Stimulated activated CD4-positive, alpha-beta T cell treated with anti-CD3 and anti-CD28 coated beads, Interleukin-12 subunit alpha, Interleukin-12 subunit beta, amount 100 ng/mL, for 48 hours (primary cell): ENCODE results near the gene USP37.
"Not testable (repeated sequence)": the region's sequence is repeated elsewhere in the genome, so short reads cannot be mapped to it uniquely, and the experiment has no call there.

Source experiments
- DNase-seq, 3 donors: peaks; one replicate each; pipeline ENCODE4 v3.0.0-alpha.2; 2020; ENCODE audit warnings: low read depth in 2 of 3, low spot score in 1 of 3

The USP37 gene

GRCh38 chr2:218554225-218554624, 13.9 kb downstream of the USP37 start:
- DNase-seq, result not testable (repeated sequence)

GRCh38 chr2:218547978-218548377, 20.2 kb downstream of the USP37 start:
- DNase-seq, result no peak

DNA sequence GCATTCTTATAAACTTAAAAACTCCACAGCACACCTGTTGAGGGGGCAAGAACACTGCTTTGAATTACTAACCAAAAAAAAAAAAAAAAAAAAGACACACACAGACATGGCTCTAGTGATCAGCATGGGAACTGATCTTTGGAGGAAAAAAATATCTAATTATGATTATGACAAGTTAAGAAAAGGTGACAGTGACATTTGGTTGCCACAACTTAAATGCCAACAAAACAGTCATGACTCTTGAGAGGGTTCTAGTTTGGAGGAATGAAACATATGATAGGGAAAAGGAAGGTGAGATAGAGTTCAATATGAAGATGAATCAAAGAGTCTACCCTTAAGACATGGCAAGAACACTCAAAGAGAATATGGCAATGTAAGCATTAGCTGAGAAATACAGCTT, 20.6 kb downstream of the USP37 start:
- no peak for DNase-seq

- no peak for DNase-seq
Observed at GRCh38 chr2:218546012-218546411, 22.1 kb downstream of the USP37 start.

- no peak for DNase-seq
Observed at GRCh38 chr2:218540015-218540414, 28.1 kb downstream of the USP37 start.

GRCh38 chr2:218536804-218537494, 31.2 kb downstream of the USP37 start:
- DNase-seq, result no peak

DNA sequence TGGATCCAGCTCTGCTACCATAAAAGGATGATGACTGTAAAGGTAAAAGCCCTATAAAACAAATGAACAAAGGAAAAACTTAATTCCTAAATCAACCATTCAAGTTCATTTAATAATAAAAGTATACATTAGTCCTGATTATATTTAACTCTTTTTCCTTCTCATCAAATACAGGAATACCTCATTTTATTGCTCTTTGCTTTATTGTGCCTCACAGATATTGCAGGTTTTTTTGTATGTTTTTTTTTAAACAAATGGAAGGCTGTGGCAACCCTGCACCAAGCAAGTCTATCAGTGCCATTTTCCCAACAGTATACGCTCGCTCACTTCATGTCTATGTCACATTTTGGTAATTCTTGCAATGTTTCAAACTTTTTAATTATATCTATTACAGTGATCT, 38.2 kb downstream of the USP37 start:
- no peak for DNase-seq

DNA sequence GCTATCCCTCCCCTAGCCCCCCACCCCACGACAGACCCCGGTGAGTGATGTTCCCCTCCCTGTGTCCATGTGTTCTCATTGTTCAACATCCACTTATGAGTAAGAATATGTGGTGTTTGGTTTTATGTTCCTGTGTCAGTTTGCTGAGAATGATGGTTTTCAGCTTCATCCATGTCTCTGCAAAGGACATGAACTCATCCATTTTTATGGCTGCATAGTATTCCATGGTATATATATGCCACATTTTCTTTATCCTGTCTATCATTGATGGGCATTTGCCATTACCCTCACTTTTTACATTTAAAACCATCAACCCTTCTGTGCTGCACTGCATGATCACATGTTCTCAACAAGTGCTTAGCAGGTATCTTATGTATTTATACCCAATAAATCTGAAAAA, 39.7 kb downstream of the USP37 start:
- not testable (repeated sequence) for DNase-seq

DNA sequence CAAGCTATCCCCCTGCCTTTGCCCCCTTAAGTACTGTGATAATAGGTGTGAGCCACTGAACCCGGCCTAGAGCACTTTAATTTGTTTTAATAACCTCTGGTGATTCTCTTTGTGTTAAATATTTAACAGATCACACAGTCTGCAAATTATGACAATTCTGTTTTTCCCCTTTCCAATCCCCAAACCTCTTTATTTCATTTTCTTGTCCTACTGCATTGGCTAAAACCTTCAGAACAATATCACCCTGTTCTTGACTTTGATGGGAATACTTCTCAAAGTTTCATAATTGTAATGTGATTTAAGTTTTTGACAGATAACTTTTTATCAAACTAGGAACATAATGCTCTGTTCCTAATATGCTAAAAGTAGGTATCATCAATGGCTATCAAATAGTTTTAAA, 44.5 kb downstream of the USP37 start:
- no peak for DNase-seq

DNA sequence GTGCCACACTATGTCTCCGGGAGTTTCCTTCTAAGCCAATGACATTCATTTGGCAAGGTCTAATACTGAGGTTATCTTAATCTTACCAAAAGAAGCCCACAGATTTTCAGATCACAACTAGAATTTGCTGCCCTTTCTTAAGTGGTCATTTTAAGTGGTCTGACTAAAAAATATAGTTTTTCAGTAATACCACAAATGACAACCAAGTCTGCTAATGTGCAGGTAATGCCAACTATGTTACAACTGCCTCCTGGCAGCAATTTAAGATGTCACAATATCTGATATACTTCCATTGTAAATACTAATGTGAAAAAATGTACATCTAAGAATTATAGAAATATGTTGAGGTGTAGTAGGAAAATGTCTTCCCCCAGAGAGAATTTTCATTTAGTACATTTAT, 49.3 kb downstream of the USP37 start:
- no peak for DNase-seq

- no peak for DNase-seq
Observed at GRCh38 chr2:218517434-218518206, 50.5 kb downstream of the USP37 start.

- no peak for DNase-seq
Observed at GRCh38 chr2:218516614-218517013, 51.5 kb downstream of the USP37 start.

- no peak for DNase-seq
Observed at GRCh38 chr2:218513676-218514075, 54.5 kb downstream of the USP37 start.

DNA sequence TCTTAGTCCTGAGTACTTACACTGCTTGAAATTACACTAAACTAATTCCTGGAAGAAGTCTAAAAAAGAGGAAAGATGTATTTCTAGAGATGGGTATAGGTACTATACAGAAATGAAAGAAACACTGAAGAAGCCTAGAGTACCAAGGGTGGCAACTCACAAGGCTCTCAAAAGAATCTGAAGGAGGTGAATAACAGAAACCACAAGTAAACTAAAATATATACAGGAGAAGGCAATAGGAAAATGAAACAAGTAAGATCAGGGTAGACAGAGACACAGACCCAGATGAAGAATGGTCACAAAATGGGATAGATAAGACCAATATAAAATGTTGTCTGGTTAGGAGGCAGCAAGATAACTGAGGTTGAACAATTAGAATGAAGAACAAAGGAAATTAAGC, 59.9 kb downstream of the USP37 start:
- no peak for DNase-seq

- no peak for DNase-seq
Observed at GRCh38 chr2:218505754-218506371, 62.3 kb downstream of the USP37 start.

DNA sequence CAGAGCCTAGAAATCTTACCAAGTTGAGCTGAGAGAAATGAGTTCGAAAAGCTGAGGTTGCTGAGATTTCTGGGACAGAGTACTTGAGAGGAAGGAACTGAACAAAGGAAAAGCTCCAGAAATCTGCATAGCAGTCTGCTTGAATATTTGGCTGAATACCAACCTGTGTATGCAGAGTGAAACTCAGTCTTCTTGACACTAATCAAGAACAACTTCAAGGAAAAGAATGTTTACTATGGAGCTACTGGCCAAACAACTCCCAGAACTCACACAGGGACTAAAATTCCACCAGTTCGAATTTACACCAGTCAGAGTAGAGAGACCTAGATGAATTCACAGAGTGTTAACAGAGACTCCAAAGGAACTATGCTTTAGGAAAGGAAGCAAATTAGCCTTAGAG, 66.5 kb downstream of the USP37 start:
- DNase-seq, result no peak

- DNase-seq, result no peak
Observed at GRCh38 chr2:218500501-218501060, 67.6 kb downstream of the USP37 start.

DNA sequence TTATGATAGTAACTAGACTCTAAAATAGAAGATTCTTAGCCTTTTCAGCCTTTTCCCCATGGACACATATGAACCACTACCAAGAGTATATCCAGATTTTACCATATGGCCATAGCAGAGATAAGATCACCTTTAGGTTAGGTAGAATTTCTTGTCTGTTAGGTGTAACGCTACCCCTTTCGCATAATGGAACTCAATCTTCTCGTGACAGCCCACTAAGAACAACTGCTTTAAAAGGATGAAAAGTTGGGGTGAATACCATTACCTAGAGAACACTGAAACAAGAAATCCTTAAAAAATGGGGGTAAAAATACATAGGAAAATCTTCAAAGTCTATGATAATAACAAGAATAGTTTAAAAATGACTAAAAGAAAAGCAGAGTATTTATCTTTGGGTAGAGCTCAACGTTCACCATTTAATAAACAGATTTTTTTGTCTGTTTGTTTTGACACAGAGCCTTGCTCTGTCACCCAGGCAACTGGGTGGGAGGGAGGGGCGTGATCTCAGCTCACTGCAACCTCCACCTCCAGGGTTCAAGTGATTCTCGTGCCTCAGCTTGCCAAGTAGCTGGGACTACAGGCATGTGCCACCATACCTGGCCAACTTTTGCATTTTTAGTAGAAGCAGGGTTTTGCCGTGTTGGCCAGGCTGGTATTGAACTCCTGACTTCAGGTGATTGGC, 82.0 kb downstream of the USP37 start:
- no peak for DNase-seq

GRCh38 chr2:218482651-218483050, 85.5 kb downstream of the USP37 start:
- DNase-seq, result no peak

DNA sequence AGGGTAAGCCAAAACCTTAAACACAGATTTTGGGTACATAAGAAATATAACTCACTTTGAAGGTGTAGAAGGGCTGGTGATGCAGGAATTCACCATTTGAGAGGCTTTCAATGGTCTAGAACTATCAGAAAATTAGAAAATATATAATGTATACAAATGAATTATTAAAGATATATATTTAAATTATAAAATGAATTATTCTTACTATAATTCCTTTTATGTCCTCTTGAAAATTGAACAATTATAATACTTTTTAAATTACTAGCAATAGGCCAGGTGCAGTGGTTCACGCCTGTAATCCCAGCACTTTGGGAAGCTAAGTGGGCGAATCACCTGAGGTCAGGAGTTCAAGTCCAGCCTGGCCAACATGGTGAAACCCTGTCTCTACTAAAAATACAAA, 88.6 kb downstream of the USP37 start:
- DNase-seq, result no peak

- no peak for DNase-seq
Observed at GRCh38 chr2:218478544-218478943, 89.6 kb downstream of the USP37 start.
